Smooth muscle cell of the pulmonary artery (primary cell): Measurements from ENCODE around the gene FYN. TPM values are rescaled to one million over a fixed set of nuclear protein-coding genes. Genes with fewer than 3 reads are reported as not detected.

Experiments used
- total RNA-seq: library from RNA; depleted of rRNA; stranded (reverse); fragments of >200 nt; gene quantifications from 2 replicates; pipeline ENCODE4 v1.2.3, GENCODE V29; 2014

FYN gene
- total RNA-seq = 146 and 158 TPM in 2 replicates

GRCh38 chr6:111873178-111874024 lies at the start of gene FYN:
TSS of gene FYN (minus strand) at chr6:111873452. CDS start at chr6:111720051, 153,401 bp downstream.

Other genes starting within 250 kb of the FYN start
- 0.10 TPM in 1 of 2 replicates, not detected in the other for gene CCN6, start 180.7 kb upstream of the FYN start, total RNA-seq
- 19.0 and 30.2 TPM in 2 replicates for gene TUBE1, start 214.0 kb upstream of the FYN start, total RNA-seq
- gene FAM229B, start 214.1 kb upstream of the FYN start, total RNA-seq = 16.7 and 21.2 TPM in 2 replicates